ENCODE results near the gene INF2. TPM values are rescaled to one million over a fixed set of nuclear protein-coding genes. Genes with fewer than 3 reads are reported as not detected.

Gene INF2
- total RNA-seq, 1 donor from 2014 or later = 93.8 TPM

DNA sequence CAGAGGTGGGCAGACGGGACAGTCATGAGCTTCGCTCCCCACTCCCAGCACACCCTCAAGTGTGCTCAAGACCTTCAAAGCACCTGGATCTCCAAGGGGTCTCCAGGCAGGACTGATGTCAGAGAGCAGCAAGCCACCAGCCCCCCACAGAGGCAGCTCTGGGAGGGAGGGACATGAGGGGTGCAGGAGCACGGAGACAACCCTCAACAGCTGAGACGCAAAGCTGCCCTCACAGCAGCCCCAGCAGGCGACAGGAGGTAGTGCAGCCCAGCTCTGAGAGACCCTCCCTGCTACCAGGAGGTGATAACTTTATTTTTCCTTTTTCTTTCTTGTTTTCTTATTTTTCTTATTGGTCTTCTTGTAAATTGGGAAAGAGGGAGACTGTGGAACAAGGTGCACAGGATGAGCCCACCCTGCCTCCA, 81.4 kb downstream of the INF2 start:
- intact Hi-C loops (cut with micrococcal nuclease) = no loop called here
- H3K27me3 Mint-ChIP-seq (ENCODE audit: low read depth) = no peaks in the 10 kb centered on the region
- no peak overlapping the region for H3K27ac Mint-ChIP-seq
- H3K36me3 Mint-ChIP-seq (ENCODE audit: low read depth) = peaks cover 48% of the 10 kb centered on the region
- H3K4me1 Mint-ChIP-seq (ENCODE audit: low read depth) = peaks cover 4% of the 10 kb centered on the region
- H3K4me3 Mint-ChIP-seq (ENCODE audit: low read depth) = no peak overlapping the region
- peaks cover 3% of the 10 kb centered on the region for H3K9me3 Mint-ChIP-seq
- DNase-seq (ENCODE audit: low spot score) = no peak

DNA sequence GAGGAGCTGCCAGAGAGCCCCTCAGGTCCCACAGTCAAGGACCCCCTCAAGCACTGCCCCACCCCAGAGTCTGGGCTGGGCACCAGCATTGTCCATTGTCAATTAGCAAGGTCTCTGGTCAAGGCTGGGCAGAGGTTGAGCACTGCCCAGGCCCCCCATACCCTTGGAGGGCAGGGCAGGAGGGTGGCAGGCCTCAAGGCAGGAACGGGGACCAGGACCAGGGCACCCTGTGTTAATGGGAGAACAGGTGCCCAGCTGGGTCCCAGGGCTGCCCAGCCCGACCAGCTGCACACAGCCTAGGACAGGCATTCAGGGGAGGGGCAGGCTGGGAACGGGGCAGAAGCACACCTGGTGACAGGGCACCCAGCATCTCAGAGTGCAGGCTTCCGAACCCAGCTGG, 82.0 kb downstream of the INF2 start:
- Mint-ChIP-seq H3K9me3 (peaks cover 3% of the 10 kb centered on the region), H3K4me3 (ENCODE audit: low read depth) (no peak overlapping the region), H3K4me1 (ENCODE audit: low read depth) (peaks cover 4% of the 10 kb centered on the region), H3K36me3 (ENCODE audit: low read depth) (peaks cover 53% of the 10 kb centered on the region), H3K27me3 (ENCODE audit: low read depth) (no peaks in the 10 kb centered on the region), H3K27ac (no peak overlapping the region)
- intact Hi-C loops (cut with micrococcal nuclease) = no loop called here
- no peak for DNase-seq (ENCODE audit: low spot score)

Other genes starting within 250 kb of the INF2 start
- gene C14orf180, start 109.9 kb upstream of the INF2 start, total RNA-seq = not detected in 2 replicates
- 0.18 and 0.30 TPM in 2 replicates for gene TMEM179, start 84.8 kb upstream of the INF2 start, total RNA-seq
- gene ADSS1, start 34.6 kb downstream of the INF2 start, total RNA-seq = 1.1 and 2.4 TPM in 2 replicates
- 96.0 and 104 TPM in 2 replicates for gene SIVA1, start 63.5 kb downstream of the INF2 start, total RNA-seq
- gene AKT1, start 106.1 kb downstream of the INF2 start, total RNA-seq = 145 TPM in 2 replicates
- gene ZBTB42, start 111.5 kb downstream of the INF2 start, total RNA-seq = 5.2 and 5.4 TPM in 2 replicates
- gene CEP170B, start 175.7 kb downstream of the INF2 start, total RNA-seq = 8.5 TPM in 2 replicates
- gene PLD4, start 235.3 kb downstream of the INF2 start, total RNA-seq = 0.16 and 0.23 TPM in 2 replicates

Data from activated T-helper 2 cell treated with anti-CD3 and anti-CD28 coated beads, Interferon-gamma antibody, Interleukin-2, Interleukin-4, amounts not matched to agents 10 μg/mL and 5 μg/mL and 100 μg/mL, durations not matched to agents 14 hours and 24 hours and 36 hours (primary cell).